Activated CD4-positive, alpha-beta T cell treated with anti-CD3 and anti-CD28 coated beads, Interleukin-2, amount 10 ng/mL, durations not matched to agents 24 days and 14 days (primary cell): ENCODE results near the gene LRRC4C. TPM values are rescaled to one million over a fixed set of nuclear protein-coding genes. Genes with fewer than 3 reads are reported as not detected.

Experiments
- DNase-seq: peaks from one replicate; pipeline ENCODE4 v3.0.0; 2022
- H3K27ac Mint-ChIP-seq: one replicate; pipeline ENCODE4 v1.8.0; 2022; ENCODE audit warnings: mild to moderate bottlenecking, mixed read lengths
- H3K27me3 Mint-ChIP-seq: one replicate; pipeline ENCODE4 v1.8.0; 2022; ENCODE audit warnings: mixed read lengths
- H3K36me3 Mint-ChIP-seq: one replicate; pipeline ENCODE4 v1.8.0; 2022; ENCODE audit warnings: low read depth, mild to moderate bottlenecking, mixed read lengths
- H3K4me1 Mint-ChIP-seq: one replicate; pipeline ENCODE4 v1.8.0; 2021; ENCODE audit warnings: mixed read lengths
- H3K4me3 Mint-ChIP-seq: one replicate; pipeline ENCODE4 v1.8.0; 2022; ENCODE audit warnings: mild to moderate bottlenecking, moderate library complexity, mixed read lengths
- H3K9me3 Mint-ChIP-seq: one replicate; pipeline ENCODE4 v1.8.0; 2021; ENCODE audit warnings: mixed read lengths
- intact Hi-C: fragments of 100-400 bp; cut with micrococcal nuclease; formaldehyde crosslinking; loops from one replicate; pipeline ENCODE4 v1.15.1; 2023
- total RNA-seq: library from RNA; stranded (reverse); gene quantifications from 2 replicates; pipeline ENCODE4 v1.2.3, GENCODE V29; 2022

Gene LRRC4C
- total RNA-seq, 1 donor from 2014 or later = not detected

GRCh38 chr11:40686765-40687164 is 772.7 kb downstream of the LRRC4C start:
- DNase-seq = no peak
- Mint-ChIP-seq H3K36me3 (no peaks in the 10 kb centered on the region), H3K9me3 (peaks cover under 1% of the 10 kb centered on the region), H3K4me3 (no peak overlapping the region), H3K4me1 (no peaks in the 10 kb centered on the region), H3K27ac (no peak overlapping the region), H3K27me3 (no peaks in the 10 kb centered on the region)
- intact Hi-C loops = no loop called here

DNA sequence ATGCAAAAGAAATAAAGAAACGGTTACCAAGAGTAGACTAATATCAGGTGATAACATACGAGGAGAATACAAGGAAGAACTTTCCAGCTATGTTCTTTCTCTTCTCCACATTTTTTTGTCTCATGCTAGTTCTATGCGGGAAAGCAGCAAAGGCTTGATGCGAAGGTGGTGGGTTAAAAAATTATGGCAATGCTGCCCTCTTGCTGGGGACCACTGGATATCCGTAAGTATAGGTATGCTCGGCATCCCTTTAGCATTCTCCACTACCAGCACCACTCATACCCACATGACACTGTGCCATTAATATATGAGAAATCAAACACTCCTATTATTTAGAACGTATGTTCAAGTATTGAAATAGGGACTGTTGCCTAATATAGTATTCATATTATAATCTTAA is 776.4 kb downstream of the LRRC4C start:
- H3K27me3 Mint-ChIP-seq = no peaks in the 10 kb centered on the region
- intact Hi-C loops = no loop called here
- peaks cover 4% of the 10 kb centered on the region for H3K9me3 Mint-ChIP-seq
- H3K4me3 Mint-ChIP-seq = no peak overlapping the region
- no peaks in the 10 kb centered on the region for H3K36me3 Mint-ChIP-seq
- DNase-seq = no peak
- no peak overlapping the region for H3K27ac Mint-ChIP-seq
- no peaks in the 10 kb centered on the region for H3K4me1 Mint-ChIP-seq

DNA sequence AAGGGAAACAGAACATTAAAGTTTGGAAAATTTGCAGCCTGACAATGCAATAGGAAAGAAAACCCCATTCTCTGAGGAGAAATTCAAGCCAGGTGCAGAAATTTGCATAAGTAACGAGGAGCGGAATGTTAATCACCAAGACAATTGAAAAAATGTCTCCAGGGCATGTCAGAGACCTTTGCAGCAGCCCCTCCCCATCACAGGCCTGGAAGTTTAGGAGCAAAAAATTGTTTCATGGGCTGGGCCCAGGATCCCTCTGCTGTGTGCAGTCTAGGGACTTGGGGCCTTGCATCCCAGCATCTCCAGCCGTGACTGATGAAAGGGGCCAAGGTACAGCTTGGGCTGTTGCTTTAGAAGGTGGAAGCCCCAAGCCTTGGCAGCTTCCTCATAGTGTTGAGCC is 780.2 kb downstream of the LRRC4C start:
- Mint-ChIP-seq H3K4me3 (no peak overlapping the region), H3K27ac (no peak overlapping the region), H3K9me3 (peaks cover 4% of the 10 kb centered on the region), H3K4me1 (no peaks in the 10 kb centered on the region), H3K36me3 (no peaks in the 10 kb centered on the region), H3K27me3 (no peaks in the 10 kb centered on the region)
- intact Hi-C loops = no loop called here
- DNase-seq = no peak

DNA sequence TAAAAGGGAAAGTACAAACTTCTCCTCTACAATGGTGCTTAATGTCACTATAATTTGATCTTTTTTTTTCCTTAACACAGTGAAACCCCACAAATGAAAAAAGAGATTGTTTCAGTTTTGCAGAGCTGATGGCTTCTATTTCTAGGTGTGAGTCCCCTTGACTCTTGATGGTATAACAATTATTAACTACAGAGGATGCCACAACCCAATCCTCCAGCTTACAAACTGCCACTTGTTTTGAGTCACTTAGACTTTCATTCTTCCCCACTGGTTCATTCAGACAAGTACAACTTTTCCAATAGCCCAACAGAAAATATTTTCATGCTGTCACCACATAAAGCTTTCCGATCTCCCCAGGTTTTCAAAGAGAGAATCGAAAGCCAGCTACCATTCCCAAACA is 812.2 kb downstream of the LRRC4C start:
- intact Hi-C loops = no loop called here
- Mint-ChIP-seq H3K36me3 (no peaks in the 10 kb centered on the region), H3K4me1 (no peaks in the 10 kb centered on the region), H3K4me3 (no peak overlapping the region), H3K27ac (no peak overlapping the region), H3K27me3 (no peaks in the 10 kb centered on the region), H3K9me3 (peaks cover 11% of the 10 kb centered on the region)
- DNase-seq = no peak

GRCh38 chr11:40642284-40642683 is 817.2 kb downstream of the LRRC4C start:
- intact Hi-C loops = no loop called here
- Mint-ChIP-seq H3K36me3 (no peaks in the 10 kb centered on the region), H3K4me3 (no peak overlapping the region), H3K9me3 (peaks cover 12% of the 10 kb centered on the region), H3K4me1 (no peaks in the 10 kb centered on the region), H3K27me3 (no peaks in the 10 kb centered on the region), H3K27ac (no peak overlapping the region)
- no peak for DNase-seq

GRCh38 chr11:40619654-40620053 is 839.8 kb downstream of the LRRC4C start:
- intact Hi-C loops = no loop called here
- H3K4me3 Mint-ChIP-seq = no peak overlapping the region

DNA sequence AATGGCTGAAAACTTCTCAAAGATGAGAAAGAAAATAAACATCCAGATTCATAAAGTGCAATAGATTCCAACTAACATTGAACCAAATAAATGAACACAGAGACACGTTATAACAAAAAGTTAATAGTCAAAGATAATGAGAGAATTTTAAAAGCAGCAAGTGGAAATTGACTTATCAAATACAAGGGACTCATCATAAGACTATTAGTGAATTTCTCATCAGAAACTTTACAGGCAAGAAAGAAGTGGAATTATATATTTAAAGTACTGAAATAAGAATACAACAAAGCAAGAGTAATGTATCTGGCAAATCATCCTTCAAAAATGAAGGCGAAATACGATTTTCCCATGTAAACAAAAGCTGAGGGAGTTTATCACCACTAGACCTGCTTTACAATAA is 852.7 kb downstream of the LRRC4C start:
- Mint-ChIP-seq H3K4me3 (no peak overlapping the region), H3K4me1 (no peaks in the 10 kb centered on the region), H3K9me3 (peaks cover 9% of the 10 kb centered on the region), H3K27ac (no peak overlapping the region), H3K27me3 (no peaks in the 10 kb centered on the region), H3K36me3 (no peaks in the 10 kb centered on the region)
- intact Hi-C loops = no loop called here
- no peak for DNase-seq

More at GRCh38 chr11:40619654-40620053, 839.8 kb downstream of the LRRC4C start:
- H3K27me3 Mint-ChIP-seq = no peaks in the 10 kb centered on the region
- no peak overlapping the region for H3K27ac Mint-ChIP-seq
- DNase-seq = no peak
- H3K4me1 Mint-ChIP-seq = no peaks in the 10 kb centered on the region
- no peaks in the 10 kb centered on the region for H3K36me3 Mint-ChIP-seq
- H3K9me3 Mint-ChIP-seq = peaks cover 9% of the 10 kb centered on the region

GRCh38 chr11:40602866-40603552 is 856.4 kb downstream of the LRRC4C start:
- Mint-ChIP-seq H3K4me1 (no peaks in the 10 kb centered on the region), H3K36me3 (no peaks in the 10 kb centered on the region), H3K9me3 (peaks cover 6% of the 10 kb centered on the region), H3K27ac (no peak overlapping the region), H3K4me3 (no peak overlapping the region), H3K27me3 (no peaks in the 10 kb centered on the region)
- intact Hi-C loops = no loop called here
- no peak for DNase-seq

DNA sequence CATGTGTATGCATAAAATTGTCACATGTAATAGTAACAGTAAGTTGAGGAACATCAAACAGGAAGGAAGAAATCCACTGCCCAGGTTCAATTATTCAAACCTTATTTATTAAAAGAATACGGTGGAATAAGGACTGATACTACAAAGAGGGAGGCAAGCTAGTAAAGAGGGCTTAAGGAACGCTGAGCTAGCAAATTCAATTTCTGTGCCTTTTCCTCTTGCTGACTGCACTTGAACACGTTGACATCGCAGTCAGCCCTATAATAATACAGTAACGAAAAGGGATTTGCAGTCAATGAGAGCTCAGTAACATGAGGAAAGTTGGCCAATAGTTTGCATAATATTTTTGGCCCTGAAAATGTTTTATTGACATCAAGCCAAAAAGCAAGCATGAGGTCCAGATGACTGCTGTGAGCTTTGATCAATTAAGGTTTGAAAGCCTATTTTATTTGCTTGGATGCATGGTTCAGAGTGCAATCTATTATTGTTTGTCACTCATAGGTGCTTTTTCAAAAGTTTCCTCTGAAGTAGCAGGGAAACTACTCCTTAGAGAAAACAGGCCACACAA is 861.8 kb downstream of the LRRC4C start:
- intact Hi-C loops = no loop called here
- DNase-seq = no peak
- Mint-ChIP-seq H3K27ac (no peak overlapping the region), H3K36me3 (no peaks in the 10 kb centered on the region), H3K4me1 (no peaks in the 10 kb centered on the region), H3K27me3 (no peaks in the 10 kb centered on the region), H3K4me3 (no peak overlapping the region), H3K9me3 (peaks cover 6% of the 10 kb centered on the region)

GRCh38 chr11:40573254-40573891 is 886.1 kb downstream of the LRRC4C start:
- H3K27me3 Mint-ChIP-seq = no peaks in the 10 kb centered on the region
- DNase-seq = no peak
- H3K4me1 Mint-ChIP-seq = no peaks in the 10 kb centered on the region
- no peak overlapping the region for H3K4me3 Mint-ChIP-seq
- peaks cover 9% of the 10 kb centered on the region for H3K9me3 Mint-ChIP-seq
- no peaks in the 10 kb centered on the region for H3K36me3 Mint-ChIP-seq
- H3K27ac Mint-ChIP-seq = no peak overlapping the region
- intact Hi-C loops = no loop called here

- no peak overlapping the region for H3K4me3 Mint-ChIP-seq
- intact Hi-C loops = no loop called here
- H3K36me3 Mint-ChIP-seq = no peaks in the 10 kb centered on the region
- H3K9me3 Mint-ChIP-seq = peaks cover 10% of the 10 kb centered on the region
- H3K27me3 Mint-ChIP-seq = no peaks in the 10 kb centered on the region
- no peak for DNase-seq
- no peak overlapping the region for H3K27ac Mint-ChIP-seq
- H3K4me1 Mint-ChIP-seq = no peaks in the 10 kb centered on the region
These were observed 889.4 kb downstream of the LRRC4C start for GRCh38 chr11:40569947-40570531.

DNA sequence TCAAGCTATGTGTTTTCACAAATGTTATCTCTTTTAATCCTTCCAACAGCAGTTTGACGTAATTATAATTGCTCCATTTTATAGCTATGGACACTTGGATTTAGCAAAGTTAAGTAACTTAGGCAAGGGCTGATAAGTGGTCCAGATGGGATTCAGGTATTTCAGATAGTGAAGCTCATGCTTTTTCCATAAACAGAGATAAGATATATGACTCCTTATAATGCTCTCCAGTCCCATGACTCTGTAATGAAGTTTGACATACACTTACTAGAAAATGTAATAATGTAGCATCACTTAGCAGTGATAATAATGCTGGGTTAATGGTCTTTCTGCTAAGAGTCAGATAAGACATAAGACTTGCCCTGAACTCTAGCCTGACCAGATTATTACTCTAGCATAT is 892.1 kb downstream of the LRRC4C start:
- H3K9me3 Mint-ChIP-seq = peaks cover 8% of the 10 kb centered on the region

GRCh38 chr11:40544162-40544561 is 915.3 kb downstream of the LRRC4C start:
- Mint-ChIP-seq H3K36me3 (no peaks in the 10 kb centered on the region), H3K27ac (no peak overlapping the region), H3K4me3 (no peak overlapping the region), H3K27me3 (no peaks in the 10 kb centered on the region), H3K4me1 (no peaks in the 10 kb centered on the region), H3K9me3 (peaks cover 17% of the 10 kb centered on the region)
- intact Hi-C loops = no loop called here
- DNase-seq = no peak

More for the DNA sequence above, 892.1 kb downstream of the LRRC4C start:
- H3K27me3 Mint-ChIP-seq = no peaks in the 10 kb centered on the region
- H3K27ac Mint-ChIP-seq = no peak overlapping the region
- H3K4me3 Mint-ChIP-seq = no peak overlapping the region
- DNase-seq = no peak
- intact Hi-C loops = no loop called here
- H3K36me3 Mint-ChIP-seq = no peaks in the 10 kb centered on the region
- no peaks in the 10 kb centered on the region for H3K4me1 Mint-ChIP-seq

DNA sequence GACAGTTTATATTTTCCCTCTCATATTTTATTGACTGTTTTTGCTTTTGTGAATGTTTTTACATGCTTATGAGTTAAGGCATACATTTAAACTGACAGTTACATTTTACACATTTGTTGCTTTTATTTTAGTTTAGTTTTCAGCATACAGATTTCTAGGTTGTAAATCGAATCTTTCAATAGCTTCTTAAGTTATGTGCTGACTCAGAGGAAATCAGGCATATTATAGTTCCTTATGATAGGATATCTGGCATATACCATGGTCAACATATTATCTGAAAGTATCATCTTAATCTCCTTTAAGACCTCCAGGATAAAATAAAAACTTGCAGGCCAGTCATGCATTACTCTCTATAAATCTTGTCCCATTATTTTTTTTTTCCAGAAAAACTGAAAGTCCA is 916.6 kb downstream of the LRRC4C start:
- Mint-ChIP-seq H3K27me3 (no peaks in the 10 kb centered on the region), H3K9me3 (peaks cover 24% of the 10 kb centered on the region), H3K4me3 (no peak overlapping the region), H3K36me3 (no peaks in the 10 kb centered on the region), H3K27ac (no peak overlapping the region), H3K4me1 (no peaks in the 10 kb centered on the region)
- no peak for DNase-seq
- intact Hi-C loops = no loop called here
